Measurements from ENCODE around the gene PAF1.

DNA sequence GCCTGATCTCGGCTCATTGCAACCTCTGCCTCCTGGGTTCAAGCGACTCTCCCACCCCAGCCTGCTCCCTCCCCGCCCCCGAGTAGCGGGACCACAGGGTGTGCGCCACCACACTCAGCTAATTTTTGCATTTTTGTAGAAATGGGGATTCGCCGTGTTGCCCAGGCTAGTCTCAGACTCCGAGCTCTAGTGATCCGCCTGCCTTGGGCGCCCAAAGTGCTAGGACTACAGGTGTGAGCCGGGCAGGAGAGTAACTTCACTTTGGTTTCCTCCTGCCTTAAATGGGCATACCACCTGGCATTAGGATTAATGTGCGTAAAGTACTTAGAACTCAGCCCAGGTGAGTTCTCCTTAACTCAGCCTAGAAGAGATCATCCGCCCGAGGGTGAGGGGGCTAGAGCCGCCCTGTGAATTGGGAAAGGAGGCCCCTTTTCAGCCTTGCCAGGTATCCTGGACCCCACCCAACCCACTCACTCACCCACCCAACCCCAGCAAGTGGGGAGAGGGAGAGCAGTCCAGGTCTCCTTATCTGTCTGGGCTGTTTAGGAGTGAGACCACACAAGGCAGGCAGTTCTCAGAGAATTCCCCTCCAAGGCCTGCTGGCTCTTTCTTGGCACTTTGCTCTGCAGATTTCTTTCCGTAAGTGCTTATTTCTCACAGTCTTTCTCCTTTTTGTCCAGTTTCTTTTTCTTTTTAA is 14.5 kb upstream of the PAF1 start:
- TF ChIP-seq, protein P1, sequence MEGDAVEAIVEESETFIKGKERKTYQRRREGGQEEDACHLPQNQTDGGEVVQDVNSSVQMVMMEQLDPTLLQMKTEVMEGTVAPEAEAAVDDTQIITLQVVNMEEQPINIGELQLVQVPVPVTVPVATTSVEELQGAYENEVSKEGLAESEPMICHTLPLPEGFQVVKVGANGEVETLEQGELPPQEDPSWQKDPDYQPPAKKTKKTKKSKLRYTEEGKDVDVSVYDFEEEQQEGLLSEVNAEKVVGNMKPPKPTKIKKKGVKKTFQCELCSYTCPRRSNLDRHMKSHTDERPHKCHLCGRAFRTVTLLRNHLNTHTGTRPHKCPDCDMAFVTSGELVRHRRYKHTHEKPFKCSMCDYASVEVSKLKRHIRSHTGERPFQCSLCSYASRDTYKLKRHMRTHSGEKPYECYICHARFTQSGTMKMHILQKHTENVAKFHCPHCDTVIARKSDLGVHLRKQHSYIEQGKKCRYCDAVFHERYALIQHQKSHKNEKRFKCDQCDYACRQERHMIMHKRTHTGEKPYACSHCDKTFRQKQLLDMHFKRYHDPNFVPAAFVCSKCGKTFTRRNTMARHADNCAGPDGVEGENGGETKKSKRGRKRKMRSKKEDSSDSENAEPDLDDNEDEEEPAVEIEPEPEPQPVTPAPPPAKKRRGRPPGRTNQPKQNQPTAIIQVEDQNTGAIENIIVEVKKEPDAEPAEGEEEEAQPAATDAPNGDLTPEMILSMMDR (IDR thresholded peaks at IDR 0.05), result no peak
- no peak for TF ChIP-seq POLR2A (IDR thresholded peaks at IDR 0.05)

Measured in adrenal gland (tissue), 5 donors.